MCF 10A (cell line): ENCODE measurements around the gene XAGE3. TPM values are rescaled to one million over a fixed set of nuclear protein-coding genes. Genes with fewer than 3 reads are reported as not detected.
"Not testable (repeated sequence)": the region's sequence is repeated elsewhere in the genome, so short reads cannot be mapped to it uniquely, and the experiment has no call there.

ENCODE experiments used
- BruUV-seq: library from RNA; stranded (reverse); fragments of 400-500 nt; replicated peaks from 2 replicates; lab custom pipeline; 2021; lab: Mats Ljungman, UMichigan
- CTCF ChIA-PET: fragments of 300-600 bp; sonication (Branson Sonifier 250); formaldehyde crosslinking; extraction: SDS; loops from one replicate; lab custom pipeline; 2021; ENCODE audit warnings: antibody characterized with exemption, inconsistent platforms; lab: Yijun Ruan, JAX
- POLR2A ChIA-PET: fragments of 300-600, 350-650 bp; sonication (Branson Sonifier 250); formaldehyde crosslinking; extraction: SDS; loops from one replicate; lab custom pipeline; 2020; ENCODE audit warnings: antibody characterized with exemption, inconsistent platforms; lab: Yijun Ruan, JAX
- DNase-seq: peaks from one replicate; pipeline ENCODE4 v3.0.0-alpha.2; 2018; ENCODE audit not compliant: unreplicated experiment
- H3K27ac Mint-ChIP-seq: one replicate; pipeline ENCODE4 v1.8.0; 2022; ENCODE audit warnings: mild to moderate bottlenecking, low read depth, mixed read lengths; ENCODE audit not compliant: unreplicated experiment
- H3K27me3 Mint-ChIP-seq: one replicate; pipeline ENCODE4 v1.8.0; 2022; ENCODE audit warnings: mixed read lengths; ENCODE audit not compliant: insufficient read depth, unreplicated experiment
- H3K36me3 Mint-ChIP-seq: one replicate; pipeline ENCODE4 v1.8.0; 2022; ENCODE audit warnings: mild to moderate bottlenecking, moderate library complexity, mixed read lengths; ENCODE audit not compliant: insufficient read depth, unreplicated experiment
- H3K4me1 Mint-ChIP-seq: one replicate; pipeline ENCODE4 v1.8.0; 2022; ENCODE audit warnings: mixed read lengths; ENCODE audit not compliant: insufficient read depth, unreplicated experiment
- H3K4me3 Mint-ChIP-seq: one replicate; pipeline ENCODE4 v1.8.0; 2022; ENCODE audit warnings: mild to moderate bottlenecking, moderate library complexity, mixed read lengths; ENCODE audit not compliant: unreplicated experiment
- H3K9me3 Mint-ChIP-seq: one replicate; pipeline ENCODE4 v1.8.0; 2022; ENCODE audit warnings: mixed read lengths; ENCODE audit not compliant: unreplicated experiment
- CTCF ChIP-seq: fragments of 200-600 bp; IDR thresholded peaks from one replicate; pipeline ENCODE4 v1.8.0; 2022; ENCODE audit warnings: antibody characterized with exemption, mild to moderate bottlenecking; ENCODE audit not compliant: unreplicated experiment
- intact Hi-C: fragments of 100-400 bp; cut with micrococcal nuclease; formaldehyde crosslinking; loops from 2 replicates; pipeline ENCODE4 v1.14.1; 2022
- total RNA-seq: library from RNA; stranded (reverse); gene quantifications from 2 replicates; pipeline ENCODE4 v1.2.3, GENCODE V29; 2022

XAGE3 gene
- total RNA-seq, 1 experiment from 2014 or later = not detected

- no peak for DNase-seq
- no peaks in the 10 kb centered on the region for H3K36me3 Mint-ChIP-seq
- H3K4me1 Mint-ChIP-seq = no peaks in the 10 kb centered on the region
- H3K27ac Mint-ChIP-seq = no peak overlapping the region
- no peak for TF ChIP-seq CTCF
- intact Hi-C loops = no loop called here
- BruUV-seq = no TSS peak
- H3K27me3 Mint-ChIP-seq = peaks cover 99% of the 10 kb centered on the region
- no peaks in the 10 kb centered on the region for H3K9me3 Mint-ChIP-seq
- ChIA-PET POLR2A (no interaction called here), CTCF (interaction anchor here (0.6 kb wide), 1 partner anchor 430 kb away, joined by 3 read pairs; no protein-coding TSS in a partner anchor)
- H3K4me3 Mint-ChIP-seq = no peak overlapping the region
These were observed 6.8 kb upstream of the XAGE3 start for GRCh38 chrX:52874661-52875060.

GRCh38 chrX:52873825-52874224, 5.9 kb upstream of the XAGE3 start:
- BruUV-seq, H3K9me3 Mint-ChIP-seq, POLR2A ChIA-PET, DNase-seq, CTCF ChIA-PET, H3K27ac Mint-ChIP-seq, H3K4me3 Mint-ChIP-seq, H3K4me1 Mint-ChIP-seq, H3K36me3 Mint-ChIP-seq, intact Hi-C loops: not testable (repeated sequence)
- H3K27me3 Mint-ChIP-seq = peaks cover 100% of the 10 kb centered on the region

GRCh38 chrX:52870046-52870445, 2.2 kb upstream of the XAGE3 start:
- CTCF ChIA-PET = interaction anchor here (0.6 kb wide), 1 partner anchor 196 kb away, joined by 3 read pairs; no protein-coding TSS in a partner anchor
- H3K9me3 Mint-ChIP-seq = no peaks in the 10 kb centered on the region
- TF ChIP-seq CTCF = no peak
- POLR2A ChIA-PET = no interaction called here
- DNase-seq = no peak
- intact Hi-C loops = no loop called here
- BruUV-seq = no TSS peak
- H3K36me3 Mint-ChIP-seq = no peaks in the 10 kb centered on the region
- H3K4me3 Mint-ChIP-seq = no peak overlapping the region
- H3K4me1 Mint-ChIP-seq = no peaks in the 10 kb centered on the region
- H3K27me3 Mint-ChIP-seq = peaks cover 95% of the 10 kb centered on the region
- no peak overlapping the region for H3K27ac Mint-ChIP-seq

- no peak overlapping the region for H3K27ac Mint-ChIP-seq
- intact Hi-C loops = no loop called here
- ChIA-PET CTCF (no interaction called here), POLR2A (no interaction called here)
- peaks cover 94% of the 10 kb centered on the region for H3K27me3 Mint-ChIP-seq
- H3K4me1 Mint-ChIP-seq = no peaks in the 10 kb centered on the region
- no peak for TF ChIP-seq CTCF
- no peak for DNase-seq
- no peak overlapping the region for H3K4me3 Mint-ChIP-seq
- no peaks in the 10 kb centered on the region for H3K9me3 Mint-ChIP-seq
- H3K36me3 Mint-ChIP-seq = no peaks in the 10 kb centered on the region
- no TSS peak for BruUV-seq
These were observed 2.4 kb downstream of the XAGE3 start for GRCh38 chrX:52865343-52865998.

GRCh38 chrX:52856991-52857525, 10.8 kb downstream of the XAGE3 start:
- H3K36me3 Mint-ChIP-seq, BruUV-seq, H3K4me1 Mint-ChIP-seq, CTCF ChIA-PET, intact Hi-C loops, H3K4me3 Mint-ChIP-seq, H3K27ac Mint-ChIP-seq, DNase-seq, H3K9me3 Mint-ChIP-seq: not testable (repeated sequence)
- POLR2A ChIA-PET = interaction anchor here (0.6 kb wide), 1 partner anchor 191 kb away, joined by 3 read pairs; no protein-coding TSS in a partner anchor
- H3K27me3 Mint-ChIP-seq = peaks cover 67% of the 10 kb centered on the region
